Fibroblast of skin of right quadriceps (primary cell): ENCODE measurements around the gene DHX16.
"Not testable (repeated sequence)": the region's sequence is repeated elsewhere in the genome, so short reads cannot be mapped to it uniquely, and the experiment has no call there.

ENCODE experiments used
- DNase-seq: peaks from one replicate; pipeline ENCODE4 v3.0.0-alpha.2; 2013

Gene DHX16

DNA sequence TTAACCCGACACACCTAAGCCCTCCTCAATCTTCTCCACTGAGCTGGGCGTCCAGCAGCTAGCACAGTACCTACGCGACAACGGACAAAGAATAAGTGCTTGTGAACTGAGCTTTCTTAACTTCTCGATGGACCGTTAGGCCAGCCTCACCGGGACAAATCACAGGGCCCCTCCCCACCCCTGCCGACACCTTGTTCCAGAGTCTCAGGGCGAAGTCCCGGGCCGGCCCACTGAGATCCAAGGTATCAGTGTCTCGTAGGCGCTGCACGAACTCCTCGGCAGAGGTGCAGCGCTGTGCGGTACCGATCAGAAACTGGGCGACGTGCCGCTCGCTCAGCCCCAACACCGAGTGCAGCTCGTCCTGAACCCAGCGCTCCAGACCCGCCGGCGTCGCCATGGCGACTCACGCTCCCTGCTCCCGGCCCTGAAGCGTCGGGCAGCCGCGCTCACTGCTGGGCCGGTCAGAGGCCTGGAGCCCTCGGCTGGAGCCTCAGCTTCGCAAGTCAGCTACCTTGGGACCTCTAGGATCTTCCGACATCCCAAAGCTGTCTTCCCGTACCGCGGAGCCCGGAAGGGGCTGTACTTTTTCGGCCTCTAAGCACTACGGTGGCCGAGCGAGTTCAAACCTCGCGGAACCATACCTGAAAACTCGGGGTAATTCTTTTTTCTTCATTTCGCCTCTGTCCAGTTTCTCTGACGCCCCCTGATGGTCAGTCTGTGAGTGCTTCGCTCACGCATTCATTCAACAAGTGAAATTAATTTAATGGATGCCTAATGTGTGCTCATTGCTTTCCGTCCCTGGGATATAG, at the start of gene DHX16:
DHX16 (minus strand) TSS at position 562 of the 809 bp plus-strand sequence; CDS start at position 397, 165 bp downstream.
- peak; percentile 99 for DNase-seq

- DNase-seq, result not testable (repeated sequence)
These were observed 49.1 kb upstream of the DHX16 start for GRCh38 chr6:30722025-30722279.

DNA sequence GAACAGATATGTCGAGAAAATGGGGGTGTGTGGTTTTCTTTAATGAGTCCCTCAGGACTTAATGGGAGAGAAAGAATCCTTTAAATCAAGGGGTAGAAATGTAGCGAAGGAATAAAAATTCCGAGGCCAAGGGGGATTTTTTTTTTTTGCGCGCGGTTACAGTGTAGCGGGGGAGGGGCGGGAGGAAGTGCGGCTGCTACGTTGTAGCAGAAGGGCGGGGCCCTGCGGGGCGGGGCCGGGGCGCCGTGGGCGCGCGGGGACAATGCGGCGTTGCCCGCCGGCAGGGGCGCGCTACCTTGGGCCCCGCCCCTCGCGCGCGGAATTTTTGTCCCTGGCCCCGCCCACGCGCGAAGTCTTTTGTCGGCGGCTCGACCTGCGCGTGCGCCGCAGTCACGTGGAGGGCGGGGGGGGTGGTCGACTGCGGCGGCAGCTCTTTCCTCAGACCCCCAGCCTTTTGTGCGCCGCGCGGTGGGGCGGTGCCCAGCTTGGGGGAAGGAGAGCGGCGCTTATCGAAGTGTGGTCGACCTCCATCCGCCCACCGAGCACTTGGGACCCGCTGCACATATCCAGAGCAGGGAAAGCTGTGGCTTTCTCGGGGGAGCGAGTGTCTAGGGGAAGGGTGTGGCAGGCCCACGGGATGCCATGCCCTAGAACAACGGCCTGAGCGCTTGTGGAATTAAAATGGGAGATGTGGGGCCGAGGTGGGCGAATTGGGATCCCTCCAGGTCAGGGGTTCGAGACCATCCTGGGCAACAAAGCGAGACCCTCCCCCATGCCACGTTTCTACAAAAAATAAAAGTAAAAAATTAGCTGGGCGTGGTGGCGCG, 48.6 kb upstream of the DHX16 start:
- DNase-seq, result peak; percentile 93

GRCh38 chr6:30720738-30721197, 48.0 kb upstream of the DHX16 start:
- peak; percentile 58 for DNase-seq

DNA sequence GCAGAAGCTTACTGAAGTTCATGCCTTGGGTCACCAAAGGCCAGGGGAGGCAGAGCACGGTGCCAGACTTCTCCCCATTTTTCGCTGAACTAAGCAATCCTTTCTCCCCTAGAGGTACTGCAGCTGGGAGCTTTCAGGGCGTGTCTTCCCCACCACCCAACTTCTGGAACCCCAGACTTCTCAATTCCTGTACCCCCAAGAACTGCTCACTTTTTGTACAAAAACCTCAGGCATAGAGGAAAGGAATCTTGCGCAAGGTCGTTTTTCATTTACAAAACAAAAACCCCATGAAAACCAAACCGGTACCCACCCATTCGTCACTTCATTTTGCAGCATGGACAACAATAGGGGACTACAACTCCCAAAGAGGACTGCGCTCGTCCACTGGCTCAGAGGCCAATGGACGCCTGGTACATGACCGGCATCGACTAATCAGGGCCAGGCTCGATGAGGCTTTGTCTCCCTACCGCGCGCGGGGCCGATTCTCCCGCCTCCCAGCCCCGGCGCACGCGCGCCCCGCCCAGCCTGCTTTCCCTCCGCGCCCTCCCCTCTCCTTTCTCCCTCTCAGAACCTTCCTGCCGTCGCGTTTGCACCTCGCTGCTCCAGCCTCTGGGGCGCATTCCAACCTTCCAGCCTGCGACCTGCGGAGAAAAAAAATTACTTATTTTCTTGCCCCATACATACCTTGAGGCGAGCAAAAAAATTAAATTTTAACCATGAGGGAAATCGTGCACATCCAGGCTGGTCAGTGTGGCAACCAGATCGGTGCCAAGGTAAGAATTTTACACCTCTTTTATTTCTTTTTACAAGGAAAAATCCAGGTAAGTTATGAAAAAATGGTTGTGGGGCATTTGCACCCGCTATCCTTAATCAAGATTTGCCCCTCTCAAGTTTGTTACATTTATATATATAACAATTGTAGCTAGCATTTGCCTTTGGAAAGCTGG, 47.3 kb upstream of the DHX16 start, which contains the start of gene TUBB:
TUBB (plus strand) TSS at position 562 of the 947 bp plus-strand sequence; CDS start at position 717, 155 bp downstream.
- DNase-seq, result peak; percentile 99

DNA sequence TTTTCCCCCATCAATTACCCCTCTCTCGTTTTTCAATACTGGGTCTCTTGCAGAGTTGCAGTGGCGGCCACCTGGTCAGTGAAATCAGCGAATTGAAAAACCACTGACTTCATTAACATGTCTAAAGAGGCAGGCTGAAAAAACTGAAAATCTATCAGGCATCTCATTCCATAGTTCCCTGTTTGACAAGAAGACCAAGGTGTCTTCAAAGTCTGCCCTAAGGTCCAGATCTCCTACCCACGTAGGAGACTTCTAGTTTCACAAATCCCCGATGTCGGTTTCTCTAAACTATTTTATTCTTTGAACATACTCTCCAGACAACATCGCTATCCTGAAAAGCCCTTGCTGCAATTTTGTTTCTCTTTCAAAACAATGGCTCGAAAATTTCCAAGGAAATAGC, 46.5 kb upstream of the DHX16 start:
- no peak for DNase-seq

DNA sequence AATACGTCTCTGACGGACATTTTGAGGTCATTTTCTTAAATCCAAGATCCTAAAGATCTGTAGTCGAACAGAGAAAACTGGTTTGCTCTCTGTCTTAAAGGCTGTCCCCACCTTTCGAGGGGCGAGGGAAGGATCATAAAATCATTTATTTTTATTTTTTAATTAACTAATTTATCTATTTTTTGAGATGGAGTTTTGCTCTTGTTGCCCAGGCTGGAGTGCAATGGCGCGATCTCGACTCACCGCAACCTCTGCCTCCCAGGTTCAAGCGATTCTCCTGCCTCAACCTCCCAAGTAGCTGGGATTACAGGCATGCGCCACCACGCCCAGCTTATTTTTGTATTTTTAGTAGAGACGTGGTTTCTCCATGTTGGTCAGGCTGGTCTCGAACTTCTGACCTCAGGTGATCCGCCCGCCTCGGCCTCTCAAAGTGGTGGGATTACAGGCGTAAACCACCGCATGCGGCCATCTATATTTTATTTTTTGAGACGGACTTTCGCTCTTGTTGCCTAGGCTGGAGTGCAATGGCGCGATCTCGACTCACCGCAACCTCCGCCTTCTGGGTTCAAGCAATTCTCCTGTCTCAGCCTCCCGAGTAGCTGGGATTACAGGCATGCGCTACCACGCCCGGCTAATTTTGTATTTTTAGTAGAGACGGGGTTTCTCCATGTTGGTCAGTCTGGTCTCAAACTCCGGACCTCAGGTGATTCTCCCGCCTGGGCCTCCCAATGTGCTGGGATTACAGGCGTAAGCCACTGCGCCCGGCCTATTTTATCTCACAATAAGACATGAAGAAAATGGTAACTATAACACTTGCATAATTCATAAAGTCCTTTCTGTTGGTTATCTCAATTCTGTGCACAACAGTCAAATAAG, 45.3 kb upstream of the DHX16 start:
- not testable (repeated sequence) for DNase-seq

- peak; percentile 100 for DNase-seq
These were observed 44.5 kb upstream of the DHX16 start, which contains the start of gene MDC1 for GRCh38 chr6:30717129-30717844. Gene MDC1 (minus strand): TSS chr6:30717281. CDS start chr6:30715175, 2,106 bp downstream.

- no peak for DNase-seq
These were observed 44.0 kb upstream of the DHX16 start for GRCh38 chr6:30716879-30717128.

DNA sequence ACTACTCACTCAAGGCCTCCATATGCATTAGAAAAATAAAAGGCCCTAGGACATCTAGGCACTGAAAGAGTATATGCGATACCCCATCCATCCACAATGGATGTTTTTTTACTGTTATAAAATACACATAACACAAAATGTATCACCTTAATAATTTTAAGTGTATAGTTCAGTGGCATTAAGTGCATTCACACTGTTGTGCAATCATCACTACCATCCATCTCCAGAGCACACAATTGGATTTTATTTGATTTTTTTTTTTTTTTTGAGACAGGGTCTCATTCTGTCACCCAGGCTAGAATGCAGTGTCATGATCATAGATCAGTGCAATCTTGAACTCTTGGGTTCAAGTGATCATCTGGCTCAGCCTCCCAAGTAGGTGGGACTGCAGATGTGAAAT, 41.5 kb upstream of the DHX16 start:
- DNase-seq, result no peak

- no peak for DNase-seq
These were observed 39.7 kb upstream of the DHX16 start for GRCh38 chr6:30712441-30712945.

GRCh38 chr6:30711758-30712380, 39.1 kb upstream of the DHX16 start:
- DNase-seq, result no peak

DNA sequence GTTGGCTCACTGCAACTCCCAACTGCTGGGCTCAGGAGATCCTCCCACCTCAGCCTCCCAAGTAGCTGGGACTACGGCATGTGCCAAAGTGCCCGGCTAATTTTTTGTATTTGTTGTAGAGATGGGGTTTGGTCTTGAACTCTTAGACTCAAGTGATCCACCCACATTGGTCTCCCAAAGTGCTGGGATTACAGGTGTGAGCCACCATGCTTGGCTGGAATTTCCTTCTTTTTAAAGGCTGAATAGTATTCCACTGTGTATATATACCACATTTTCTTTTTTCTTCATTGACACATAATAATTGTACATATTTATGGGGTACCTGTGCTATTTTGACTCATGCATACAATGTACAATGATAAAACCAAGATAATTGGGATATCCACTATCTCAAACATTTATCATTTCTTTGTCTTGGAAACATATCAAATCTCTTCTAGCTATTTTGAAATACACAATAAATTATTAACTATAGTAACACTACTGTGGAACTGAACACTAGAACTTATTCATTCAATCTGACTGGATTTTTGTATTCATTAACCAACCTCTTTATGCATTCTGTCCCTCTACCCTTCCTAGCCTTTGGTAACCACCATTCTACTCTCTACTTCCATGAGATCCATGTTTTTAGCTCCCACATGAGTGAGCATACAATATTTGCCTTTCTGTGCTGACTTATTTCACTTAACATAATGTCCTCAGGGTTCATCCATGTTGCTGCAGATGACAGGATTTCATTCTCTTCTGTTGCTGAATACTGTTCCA, 36.5 kb upstream of the DHX16 start:
- DNase-seq, result no peak

DNA sequence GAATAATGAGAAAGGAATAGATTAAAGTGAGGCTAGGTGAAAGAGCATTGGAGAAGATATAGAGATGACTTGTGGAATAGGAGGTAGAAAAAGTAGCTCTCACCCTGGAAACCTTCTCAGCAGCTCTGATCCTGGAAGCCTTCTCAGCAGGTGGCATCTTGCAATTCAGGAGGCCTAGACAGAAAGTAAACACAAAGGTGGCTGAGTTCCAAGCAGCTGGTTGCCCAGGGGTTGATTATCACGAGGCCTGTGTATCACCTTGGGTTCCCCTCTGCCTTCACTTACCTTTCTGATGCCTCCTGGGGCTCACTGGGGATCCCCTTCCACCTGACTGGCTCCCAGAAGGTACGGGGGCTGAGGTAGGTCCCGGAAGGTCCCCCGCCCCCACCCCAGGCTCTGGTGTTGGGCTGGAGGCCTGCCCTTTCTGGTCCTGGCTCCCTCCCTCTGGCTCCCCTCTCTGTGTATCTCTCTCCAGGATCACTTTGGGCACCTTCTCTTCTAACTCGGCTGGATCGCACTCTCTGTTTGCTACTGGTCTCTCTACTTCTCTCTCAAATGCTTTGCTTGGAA, 34.6 kb upstream of the DHX16 start:
- DNase-seq, result no peak

GRCh38 chr6:30705620-30706019, 32.8 kb upstream of the DHX16 start:
- no peak for DNase-seq

GRCh38 chr6:30703821-30704220, 31.0 kb upstream of the DHX16 start:
- no peak for DNase-seq

DNA sequence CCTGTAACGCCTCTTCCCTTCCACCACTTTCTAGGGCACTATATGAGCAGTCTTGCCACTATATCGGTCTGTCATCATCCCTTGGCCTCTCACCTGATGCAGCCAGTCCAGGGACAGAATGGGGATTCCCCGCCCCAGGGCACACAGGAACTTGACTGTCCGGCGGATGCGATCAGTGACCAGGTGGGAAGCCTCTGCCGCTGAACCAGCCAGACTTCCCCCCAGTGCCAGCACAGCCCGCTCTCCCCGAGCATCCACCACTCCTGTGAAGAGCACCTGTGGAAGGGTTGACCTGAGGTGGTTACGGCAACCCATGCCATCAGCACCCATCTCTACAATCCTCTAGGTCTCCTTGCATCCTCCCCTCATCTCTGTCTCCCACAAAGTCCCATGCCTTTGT, 30.2 kb upstream of the DHX16 start:
- no peak for DNase-seq

- DNase-seq, result no peak
These were observed 27.5 kb upstream of the DHX16 start for GRCh38 chr6:30700340-30700739.

GRCh38 chr6:30696432-30696831, 23.6 kb upstream of the DHX16 start:
- no peak for DNase-seq
